Epithelial cell of esophagus (primary cell): ENCODE measurements around the gene ADAP2.
"Not testable (repeated sequence)": the region's sequence is repeated elsewhere in the genome, so short reads cannot be mapped to it uniquely, and the experiment has no call there.

ENCODE experiments used
- DNase-seq: peaks from one replicate; pipeline ENCODE4 v3.0.0; 2010; ENCODE audit warnings: low read depth
- H3K4me3 ChIP-seq: 2 replicates; pipeline ENCODE4 v1.5.1; 2011; ENCODE audit warnings: mild to moderate bottlenecking, low read length, control low read depth
- TF ChIP-seq, protein P1 (sequence below): IDR thresholded peaks from 2 replicates; pipeline ENCODE4 v1.5.1; 2011; ENCODE audit warnings: low read depth, mild to moderate bottlenecking, low read length, control low read depth, inconsistent platforms; ENCODE audit not compliant: insufficient read depth; ENCODE audit errors: missing control alignments

ADAP2 gene

DNA sequence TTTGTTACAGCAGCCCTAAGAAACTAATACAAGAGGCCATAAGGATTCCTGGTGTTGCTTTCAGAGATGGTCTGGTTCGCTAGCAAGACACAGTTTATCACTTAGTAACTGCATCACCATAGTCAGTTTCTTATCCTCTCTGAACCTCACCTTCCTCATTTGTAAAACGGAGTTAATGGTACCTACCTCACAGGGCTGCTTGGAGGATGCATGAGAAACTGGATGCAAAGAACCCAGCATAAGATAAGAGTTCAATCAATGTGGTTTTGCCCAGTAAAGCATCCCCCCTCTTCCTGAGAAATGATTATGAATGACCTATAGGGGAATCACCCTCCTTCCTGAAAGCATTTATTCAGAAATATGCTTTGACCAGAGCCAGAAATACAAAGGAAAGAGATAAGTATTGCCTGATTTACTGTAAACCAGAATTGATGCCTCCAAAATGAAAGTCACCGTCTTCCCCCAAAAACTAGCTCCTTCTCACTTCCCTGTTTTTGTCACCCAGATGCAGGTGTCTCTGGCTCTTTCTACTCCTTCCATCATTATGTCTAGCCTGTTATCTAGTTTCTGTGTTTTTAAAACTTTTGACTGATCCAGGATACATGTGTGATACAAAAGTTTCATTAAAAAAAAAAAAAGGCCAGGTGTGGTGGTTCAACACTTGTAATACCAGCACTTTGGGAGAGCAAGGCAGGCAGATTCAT, 12.9 kb upstream of the ADAP2 start:
- DNase-seq, result no peak
- no peak overlapping the region for H3K4me3 ChIP-seq
- TF ChIP-seq, protein P1, sequence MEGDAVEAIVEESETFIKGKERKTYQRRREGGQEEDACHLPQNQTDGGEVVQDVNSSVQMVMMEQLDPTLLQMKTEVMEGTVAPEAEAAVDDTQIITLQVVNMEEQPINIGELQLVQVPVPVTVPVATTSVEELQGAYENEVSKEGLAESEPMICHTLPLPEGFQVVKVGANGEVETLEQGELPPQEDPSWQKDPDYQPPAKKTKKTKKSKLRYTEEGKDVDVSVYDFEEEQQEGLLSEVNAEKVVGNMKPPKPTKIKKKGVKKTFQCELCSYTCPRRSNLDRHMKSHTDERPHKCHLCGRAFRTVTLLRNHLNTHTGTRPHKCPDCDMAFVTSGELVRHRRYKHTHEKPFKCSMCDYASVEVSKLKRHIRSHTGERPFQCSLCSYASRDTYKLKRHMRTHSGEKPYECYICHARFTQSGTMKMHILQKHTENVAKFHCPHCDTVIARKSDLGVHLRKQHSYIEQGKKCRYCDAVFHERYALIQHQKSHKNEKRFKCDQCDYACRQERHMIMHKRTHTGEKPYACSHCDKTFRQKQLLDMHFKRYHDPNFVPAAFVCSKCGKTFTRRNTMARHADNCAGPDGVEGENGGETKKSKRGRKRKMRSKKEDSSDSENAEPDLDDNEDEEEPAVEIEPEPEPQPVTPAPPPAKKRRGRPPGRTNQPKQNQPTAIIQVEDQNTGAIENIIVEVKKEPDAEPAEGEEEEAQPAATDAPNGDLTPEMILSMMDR, result no peak

DNA sequence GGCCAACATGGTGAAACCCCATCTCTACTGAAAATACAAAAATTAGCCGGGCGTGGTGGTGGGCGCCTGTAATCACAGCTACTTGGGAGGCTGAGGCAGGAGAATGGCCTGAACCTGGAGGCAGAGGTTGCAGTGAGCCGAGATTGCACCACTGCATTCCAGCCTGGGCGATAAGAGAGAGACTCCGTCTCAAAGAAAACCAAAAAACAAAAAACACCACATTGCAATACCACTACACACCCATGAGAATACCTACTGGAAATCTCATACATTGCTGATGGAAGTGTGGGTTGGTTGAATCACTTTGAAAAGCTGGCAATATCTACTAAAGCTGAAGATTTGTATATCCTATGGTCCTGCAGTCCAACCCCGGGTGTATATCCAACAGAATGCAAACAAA, 11.6 kb upstream of the ADAP2 start:
- H3K4me3 ChIP-seq, DNase-seq: not testable (repeated sequence)

DNA sequence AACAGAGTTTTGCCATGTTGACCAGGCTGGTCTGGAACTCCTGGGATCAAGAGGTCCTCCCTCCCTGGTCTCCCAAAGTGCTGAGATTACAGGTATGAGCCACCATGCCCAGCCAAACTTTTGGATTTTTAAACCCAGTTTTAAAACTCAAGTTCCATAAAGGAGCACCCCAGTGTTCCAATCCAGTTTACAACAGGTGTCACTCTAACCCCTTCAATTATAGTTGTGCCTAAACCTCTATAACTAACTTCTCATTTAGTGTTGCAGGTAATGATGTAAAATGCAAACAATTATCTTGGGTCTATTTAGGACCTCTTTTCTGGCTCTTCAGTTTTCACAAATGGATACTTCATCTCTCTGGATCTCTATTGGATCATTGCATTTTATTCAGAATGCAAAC, 7.8 kb upstream of the ADAP2 start:
- DNase-seq, result no peak
- TF ChIP-seq, protein P1, result no peak
- H3K4me3 ChIP-seq, result no peak overlapping the region

DNA sequence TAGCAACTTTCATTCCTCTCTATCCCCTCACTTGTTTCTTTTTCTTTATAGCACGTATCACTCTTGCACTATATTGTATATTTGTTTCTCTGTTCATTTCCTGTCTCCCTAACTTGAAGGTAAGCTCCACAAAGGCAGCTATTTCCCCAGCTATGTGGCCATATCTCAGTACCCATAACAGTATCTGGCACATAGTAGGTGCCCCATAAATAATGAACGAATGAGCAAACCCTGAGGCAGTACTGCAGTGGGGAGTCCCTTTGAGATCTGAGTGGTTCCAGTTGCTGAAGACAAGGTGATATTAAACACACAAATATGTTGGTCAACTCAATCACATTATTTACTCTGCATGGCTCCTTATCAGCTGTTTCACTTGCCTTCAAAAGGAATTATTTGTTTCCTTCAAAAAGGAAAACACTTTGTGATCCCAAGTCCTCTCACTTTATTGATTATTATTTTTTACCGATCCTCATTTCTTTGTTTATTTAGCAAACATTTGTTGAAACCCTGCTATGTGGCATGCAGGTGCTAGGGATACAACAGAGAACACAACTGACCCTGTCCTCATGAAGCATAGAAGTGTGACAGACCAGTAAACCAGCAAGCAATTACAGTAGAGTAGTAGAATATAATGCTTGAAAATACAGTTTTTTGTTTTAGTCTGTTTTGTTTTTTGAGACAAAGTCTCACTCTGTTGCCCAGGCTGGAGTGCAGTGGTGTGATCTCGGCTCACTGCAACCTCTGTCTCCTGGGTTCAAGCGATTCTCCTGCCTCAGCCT, 5.7 kb upstream of the ADAP2 start:
- TF ChIP-seq, protein P1, result no peak
- H3K4me3 ChIP-seq, result no peak overlapping the region
- DNase-seq, result no peak

DNA sequence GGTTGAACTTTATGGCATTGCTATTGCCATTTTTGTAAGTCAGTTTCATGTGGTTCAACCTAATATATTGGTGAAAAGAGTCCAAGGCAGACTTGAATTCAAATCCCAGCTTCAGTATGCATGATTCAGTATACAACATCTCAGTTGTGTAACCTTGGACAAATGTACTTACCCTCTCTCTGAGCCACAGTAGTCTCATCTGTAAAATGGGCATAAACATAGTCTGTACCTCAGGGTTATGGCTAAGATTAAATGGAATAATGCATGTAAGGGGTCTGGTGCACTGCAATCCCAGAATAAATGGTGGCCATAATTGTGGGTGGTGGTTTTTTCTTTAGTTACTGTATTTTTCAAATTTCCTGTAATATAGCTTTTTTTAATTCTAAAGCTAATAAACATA, 4.7 kb upstream of the ADAP2 start:
- no peak for DNase-seq
- TF ChIP-seq, protein P1, result no peak
- no peak overlapping the region for H3K4me3 ChIP-seq

DNA sequence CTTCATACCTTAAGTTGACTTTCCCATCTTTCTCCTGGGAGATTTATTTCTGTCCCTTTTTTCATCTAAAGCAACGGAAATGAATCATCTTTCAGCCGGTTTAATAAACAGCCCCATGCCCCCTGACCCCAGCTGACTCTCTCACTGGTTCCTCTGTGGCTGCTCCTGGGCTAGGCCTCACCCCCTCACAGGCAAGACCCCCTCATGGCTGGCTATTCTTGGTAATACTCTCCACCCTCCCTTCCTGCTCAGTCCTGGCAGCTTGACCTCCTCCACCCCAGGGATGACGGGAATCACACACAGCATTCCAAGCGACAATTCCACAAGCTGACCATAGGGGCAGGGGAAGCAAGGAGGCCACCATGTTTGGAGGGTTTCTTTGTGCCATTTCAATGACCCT, 1.5 kb upstream of the ADAP2 start:
- no peak for DNase-seq
- TF ChIP-seq, protein P1, result no peak
- H3K4me3 ChIP-seq, result no peak overlapping the region

DNA sequence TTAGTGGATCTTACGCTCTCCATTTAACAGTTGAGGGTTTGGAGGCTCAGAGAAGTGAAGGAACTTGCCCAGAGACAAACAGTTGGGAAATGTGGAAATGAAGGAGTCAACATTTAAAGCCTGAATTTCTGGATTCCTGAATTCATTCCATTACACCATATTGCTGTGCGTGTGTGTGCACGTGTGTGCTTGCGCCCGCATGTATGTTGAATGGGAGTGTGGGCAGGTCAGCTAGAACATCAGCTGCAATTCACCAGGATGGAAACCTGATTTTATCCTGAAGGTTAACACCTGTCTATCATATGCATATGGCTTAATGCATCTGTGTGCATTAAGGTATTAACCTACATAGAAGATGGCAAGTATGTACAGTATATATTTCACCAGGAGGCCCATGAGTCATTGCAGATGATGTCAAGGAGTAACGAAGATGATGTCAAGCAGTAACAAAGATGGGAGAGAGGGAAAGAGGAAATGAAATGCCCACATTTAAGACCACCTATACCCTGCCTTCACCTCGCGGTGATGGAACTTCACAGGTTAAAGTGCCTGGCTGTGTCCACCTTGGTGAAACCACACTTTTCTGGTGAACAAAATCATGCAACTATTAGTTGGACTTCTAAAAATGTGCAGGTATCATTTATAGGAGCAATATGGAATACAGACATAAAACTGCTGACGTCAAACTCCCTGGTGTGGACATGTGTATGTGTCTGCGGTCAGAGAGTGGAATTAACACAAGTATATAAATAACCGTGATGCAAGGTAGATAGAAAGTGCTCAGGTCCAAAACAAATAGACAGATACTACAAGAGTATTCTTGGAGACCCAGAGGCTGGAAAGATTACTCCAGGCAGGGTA, 832 bp upstream of the ADAP2 start:
- no peak overlapping the region for H3K4me3 ChIP-seq
- DNase-seq, result peak; percentile 88
- TF ChIP-seq, protein P1, result no peak
